Stimulated activated naive B cell treated with anti-CD40 and anti-IgM and Interleukin-4, amounts not matched to agents 10 μg/mL and 1 μg/mL and 100 μg/mL, for 72 hours (primary cell): ENCODE data around the gene C20orf204.

ENCODE experiments used
- ATAC-seq, 2 donors: fragments of 150-1000 bp; cut with Tn5 transposase; replicated peaks; 2 replicates each; pipeline ENCODE4 v1.10.0; 2021; ENCODE audit warnings: moderate library complexity in 1 of 2
- DNase-seq: peaks from one replicate; pipeline ENCODE4 v3.0.0; 2021
- H3K27ac Mint-ChIP-seq: one replicate; pipeline ENCODE4 v1.8.0; 2022; ENCODE audit warnings: mild to moderate bottlenecking, mixed read lengths
- H3K27me3 Mint-ChIP-seq, 2 donors: one replicate each; pipeline ENCODE4 v1.8.0; 2022; ENCODE audit warnings: mixed read lengths in 2 of 2
- H3K36me3 Mint-ChIP-seq, 2 donors: one replicate each; pipeline ENCODE4 v1.8.0; 2022; ENCODE audit warnings: mixed read lengths in 2 of 2, mild to moderate bottlenecking in 1 of 2
- H3K4me1 Mint-ChIP-seq, 2 donors: one replicate each; pipeline ENCODE4 v1.8.0; 2022; ENCODE audit warnings: mixed read lengths in 2 of 2, mild to moderate bottlenecking in 1 of 2
- H3K4me3 Mint-ChIP-seq, 2 donors: one replicate each; pipeline ENCODE4 v1.8.0; 2022; ENCODE audit warnings: mild to moderate bottlenecking in 2 of 2, mixed read lengths in 2 of 2, moderate library complexity in 1 of 2
- H3K9me3 Mint-ChIP-seq, 2 donors: one replicate each; pipeline ENCODE4 v1.8.0; 2022; ENCODE audit warnings: mixed read lengths in 2 of 2, mild to moderate bottlenecking in 1 of 2

The C20orf204 gene

DNA sequence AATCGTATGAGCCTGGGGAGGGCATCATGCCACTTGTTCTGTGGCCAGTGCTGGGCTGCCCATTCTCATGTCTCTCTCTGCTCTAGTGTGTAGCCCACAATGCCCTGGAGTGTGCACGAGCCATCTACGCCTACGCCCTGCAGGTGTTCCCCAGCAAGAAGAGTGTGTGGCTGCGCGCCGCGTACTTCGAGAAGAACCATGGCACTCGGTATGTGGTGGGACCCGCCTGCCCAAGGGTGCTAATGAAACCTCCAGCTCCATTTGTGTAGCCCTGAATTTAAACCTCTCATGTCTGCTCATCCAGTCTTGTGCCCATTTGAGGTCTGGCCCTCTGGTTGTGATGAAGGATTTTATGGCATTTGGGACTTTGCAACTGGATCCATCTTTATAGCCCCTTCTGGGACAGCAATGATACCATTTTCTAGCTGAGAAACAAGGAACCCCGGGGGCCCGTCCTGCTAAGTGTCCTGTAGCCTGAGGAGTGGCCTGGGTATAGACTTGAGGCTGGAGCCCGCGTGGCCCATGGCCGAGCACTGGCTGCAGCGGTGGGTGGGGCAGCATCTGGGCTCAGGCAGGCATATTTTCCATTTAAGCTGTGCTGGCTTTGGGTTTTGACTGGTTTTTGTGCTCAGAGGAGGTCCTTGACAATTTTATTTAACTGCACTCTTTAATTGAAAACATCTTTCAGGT, 13.2 kb upstream of the C20orf204 start:
- Mint-ChIP-seq H3K4me3 (no peak overlapping the region), H3K27me3 (no peaks in the 10 kb centered on the region), H3K36me3 (peaks cover 38 to 66% of the 10 kb centered on the region in 2 donors), H3K9me3 (no peaks in the 10 kb centered on the region), H3K4me1 (no peaks in the 10 kb centered on the region), H3K27ac (no peak overlapping the region)
- DNase-seq (no peak), ATAC-seq (no peak)

DNA sequence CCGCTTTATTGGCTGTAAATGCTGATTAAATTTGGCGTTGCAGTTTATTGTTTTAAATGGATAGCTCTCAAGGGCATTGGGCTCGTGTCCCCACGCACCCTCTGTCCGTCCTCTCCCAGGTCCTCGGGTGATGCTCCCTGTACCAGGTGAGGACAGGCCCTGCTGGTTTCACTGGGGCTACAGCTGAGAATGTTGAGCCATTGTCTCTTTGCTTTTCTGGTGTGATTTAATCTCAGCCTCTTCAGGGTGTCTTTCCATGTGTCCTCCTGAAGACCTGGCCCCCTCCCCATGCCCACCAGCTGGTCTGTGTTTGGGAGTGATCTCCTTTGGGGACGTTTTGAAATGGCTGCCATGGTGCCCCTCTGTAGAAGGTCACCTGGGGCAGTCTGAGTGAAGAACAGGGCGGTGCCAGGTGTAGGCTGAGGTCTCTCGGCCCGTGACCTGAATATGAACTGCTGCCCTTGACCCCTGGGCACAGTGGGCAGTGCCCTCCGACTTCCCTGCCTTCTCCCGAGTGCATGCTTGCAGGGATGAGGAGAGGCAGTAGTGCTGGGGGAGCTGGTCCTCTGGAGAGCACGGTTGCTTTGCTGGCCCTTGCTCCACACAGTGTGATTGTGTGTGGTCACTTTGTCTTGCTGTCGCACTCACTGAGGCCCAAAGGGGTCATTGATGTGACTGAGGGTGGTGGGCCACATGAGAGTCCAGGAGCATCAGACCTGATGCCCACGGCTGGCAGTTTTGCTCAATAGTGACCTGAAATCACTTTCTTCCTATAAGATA, 12.4 kb upstream of the C20orf204 start:
- Mint-ChIP-seq H3K27ac (peak overlapping the region; percentile 31), H3K9me3 (no peaks in the 10 kb centered on the region), H3K27me3 (no peaks in the 10 kb centered on the region), H3K4me1 (no peaks in the 10 kb centered on the region), H3K36me3 (peaks cover 41 to 65% of the 10 kb centered on the region in 2 donors), H3K4me3 (no peak overlapping the region)
- no peak for ATAC-seq
- no peak for DNase-seq

DNA sequence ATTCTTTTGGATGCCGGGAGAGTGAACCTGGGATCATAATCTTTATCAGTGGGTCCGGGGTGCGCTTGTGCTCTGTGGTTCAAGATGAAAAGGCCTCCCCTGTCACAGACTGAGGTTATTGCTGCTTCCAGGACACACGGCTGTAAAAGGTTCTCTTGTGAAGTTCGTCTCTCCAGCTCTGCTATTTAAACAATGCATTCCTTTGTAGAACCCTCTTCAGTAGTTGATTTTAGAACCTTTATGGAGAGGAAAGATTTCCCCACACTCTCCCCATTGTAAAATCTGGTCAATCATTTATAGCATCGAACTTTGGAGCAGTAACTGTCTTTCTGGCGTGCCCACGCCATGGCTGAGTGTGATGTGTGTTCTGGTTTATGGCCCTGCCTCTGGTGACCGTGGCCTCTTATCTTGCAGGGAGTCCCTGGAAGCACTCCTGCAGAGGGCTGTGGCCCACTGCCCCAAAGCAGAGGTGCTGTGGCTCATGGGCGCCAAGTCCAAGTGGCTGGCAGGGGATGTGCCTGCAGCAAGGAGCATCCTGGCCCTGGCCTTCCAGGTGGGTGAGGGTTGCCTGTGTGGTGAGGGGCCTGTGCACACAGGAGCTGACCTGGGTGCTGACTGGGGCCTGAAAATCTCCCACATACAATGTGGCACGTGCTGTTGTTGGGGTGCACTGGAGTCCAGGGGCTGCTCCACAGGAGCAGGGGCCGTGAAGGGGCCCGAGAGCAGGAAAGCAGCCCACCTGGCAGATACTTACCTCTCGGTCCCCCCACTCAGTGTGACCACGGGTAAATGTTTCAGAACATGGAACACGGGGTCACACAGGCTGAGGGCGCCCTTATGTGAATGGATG, 11.6 kb upstream of the C20orf204 start:
- no peaks in the 10 kb centered on the region for H3K4me1 Mint-ChIP-seq
- DNase-seq (no peak), ATAC-seq (no peak)
- no peaks in the 10 kb centered on the region for H3K27me3 Mint-ChIP-seq
- peaks cover 40 to 59% of the 10 kb centered on the region in 2 donors for H3K36me3 Mint-ChIP-seq
- no peak overlapping the region for H3K4me3 Mint-ChIP-seq
- no peak overlapping the region for H3K27ac Mint-ChIP-seq
- H3K9me3 Mint-ChIP-seq: no peaks in the 10 kb centered on the region

DNA sequence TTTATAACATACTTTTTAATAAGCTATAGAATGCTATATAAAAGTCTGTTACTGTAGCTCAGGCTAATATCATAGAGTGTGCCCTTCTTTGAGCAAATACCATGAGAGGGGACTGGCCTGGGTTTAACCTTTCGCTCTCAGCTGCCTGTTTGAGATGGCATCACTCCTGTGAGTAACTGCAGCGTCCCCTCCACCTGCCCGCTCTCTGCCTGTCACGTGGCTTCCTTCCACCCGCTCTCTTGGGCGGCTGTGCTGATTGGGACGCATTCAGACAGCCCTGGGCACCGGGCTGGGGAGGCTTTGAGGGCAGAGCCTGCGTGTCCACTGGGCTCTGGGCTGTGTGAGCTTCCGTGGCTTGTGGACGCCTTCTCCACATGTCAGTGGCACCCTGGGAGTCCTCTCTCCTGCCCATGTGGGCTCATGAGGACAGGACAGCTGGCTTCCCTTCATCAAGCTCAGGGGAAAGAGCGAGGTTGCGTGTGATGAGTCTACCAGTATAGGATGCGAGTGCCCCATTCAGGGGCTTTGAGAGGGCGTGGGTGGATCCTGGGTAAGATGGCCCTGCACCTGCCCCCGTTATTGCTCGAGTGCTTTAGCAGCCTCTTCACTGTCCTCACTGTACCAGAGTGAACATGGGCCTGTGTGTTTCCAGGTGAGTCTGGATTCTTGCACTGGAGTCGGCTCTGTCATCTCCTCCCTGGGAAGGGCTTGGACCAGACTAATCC, 10.7 kb upstream of the C20orf204 start:
- no peak for DNase-seq
- H3K36me3 Mint-ChIP-seq: peaks cover 39 to 60% of the 10 kb centered on the region in 2 donors
- H3K27ac Mint-ChIP-seq: peak overlapping the region; percentile 20
- H3K4me1 Mint-ChIP-seq: no peaks in the 10 kb centered on the region
- no peaks in the 10 kb centered on the region for H3K27me3 Mint-ChIP-seq
- H3K4me3 Mint-ChIP-seq: no peak overlapping the region
- no peak for ATAC-seq
- no peaks in the 10 kb centered on the region for H3K9me3 Mint-ChIP-seq

DNA sequence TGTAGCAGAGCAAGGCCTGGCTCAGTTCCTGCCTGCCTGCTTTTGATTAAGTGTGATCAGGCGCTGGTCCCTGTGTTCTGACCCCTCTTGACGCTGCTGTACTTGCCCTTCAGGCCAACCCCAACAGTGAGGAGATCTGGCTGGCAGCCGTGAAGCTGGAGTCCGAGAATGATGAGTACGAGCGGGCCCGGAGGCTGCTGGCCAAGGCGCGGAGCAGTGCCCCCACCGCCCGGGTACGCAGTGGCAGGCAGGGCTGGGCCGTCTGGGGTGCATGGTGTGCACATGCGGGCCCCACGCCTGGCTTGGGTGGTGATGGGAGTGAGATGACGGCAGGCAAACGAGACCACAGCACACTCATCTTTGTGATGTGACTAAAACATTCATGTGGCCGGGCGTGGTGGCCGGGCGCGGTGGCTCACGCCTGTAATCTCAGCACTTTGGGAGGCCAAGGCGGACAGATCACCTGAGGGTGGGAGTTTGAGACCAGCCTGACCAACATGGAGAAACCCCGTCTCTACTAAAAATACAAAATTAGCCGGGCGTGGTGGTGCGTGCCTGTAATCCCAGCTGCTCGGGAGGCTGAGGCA, 10.1 kb upstream of the C20orf204 start:
- Mint-ChIP-seq H3K27me3 (no peaks in the 10 kb centered on the region), H3K4me1 (no peaks in the 10 kb centered on the region), H3K27ac (peak overlapping the region; percentile 20), H3K9me3 (no peaks in the 10 kb centered on the region), H3K4me3 (no peak overlapping the region), H3K36me3 (peaks cover 46 to 65% of the 10 kb centered on the region in 2 donors)
- ATAC-seq (no peak), DNase-seq (no peak)

DNA sequence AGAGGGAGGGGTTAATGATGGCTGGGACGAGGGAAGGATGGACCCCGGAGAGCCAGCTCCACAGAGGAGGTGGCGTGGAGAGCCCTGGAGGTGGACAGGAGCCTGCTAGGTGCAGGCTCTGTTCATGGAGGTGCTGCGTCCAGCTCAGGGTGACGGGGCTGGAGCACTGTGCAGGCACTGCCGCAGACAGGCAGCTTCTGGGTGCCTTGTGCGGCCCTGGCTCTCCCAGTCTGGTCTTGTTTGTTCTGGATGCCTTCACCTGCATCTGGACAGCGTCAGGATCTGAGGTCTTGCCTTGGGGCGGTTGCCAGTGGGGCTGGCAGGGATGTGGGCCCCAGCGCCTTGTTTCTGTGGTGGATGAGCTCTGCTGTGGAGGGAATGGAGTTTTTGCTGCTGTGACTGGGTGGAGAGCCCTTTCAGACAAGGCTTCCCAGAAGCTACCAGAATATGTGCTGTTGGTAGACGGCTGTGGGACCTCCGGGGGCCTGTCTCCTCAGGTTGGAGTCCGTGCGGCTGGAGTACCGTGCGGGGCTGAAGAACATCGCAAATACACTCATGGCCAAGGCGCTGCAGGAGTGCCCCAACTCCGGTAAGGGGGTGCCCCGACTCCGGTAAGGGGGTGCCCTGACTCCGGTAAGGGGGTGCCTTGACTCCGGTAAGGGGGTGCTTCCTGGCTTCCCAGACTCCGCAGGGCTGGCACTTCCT, 7.8 kb upstream of the C20orf204 start:
- Mint-ChIP-seq H3K4me3 (no peak overlapping the region), H3K9me3 (no peaks in the 10 kb centered on the region), H3K27me3 (no peaks in the 10 kb centered on the region), H3K27ac (peak overlapping the region; percentile 51), H3K4me1 (peaks cover 0 to 5% of the 10 kb centered on the region in 2 donors), H3K36me3 (peaks cover 53 to 71% of the 10 kb centered on the region in 2 donors)
- ATAC-seq (no peak), DNase-seq (no peak)

DNA sequence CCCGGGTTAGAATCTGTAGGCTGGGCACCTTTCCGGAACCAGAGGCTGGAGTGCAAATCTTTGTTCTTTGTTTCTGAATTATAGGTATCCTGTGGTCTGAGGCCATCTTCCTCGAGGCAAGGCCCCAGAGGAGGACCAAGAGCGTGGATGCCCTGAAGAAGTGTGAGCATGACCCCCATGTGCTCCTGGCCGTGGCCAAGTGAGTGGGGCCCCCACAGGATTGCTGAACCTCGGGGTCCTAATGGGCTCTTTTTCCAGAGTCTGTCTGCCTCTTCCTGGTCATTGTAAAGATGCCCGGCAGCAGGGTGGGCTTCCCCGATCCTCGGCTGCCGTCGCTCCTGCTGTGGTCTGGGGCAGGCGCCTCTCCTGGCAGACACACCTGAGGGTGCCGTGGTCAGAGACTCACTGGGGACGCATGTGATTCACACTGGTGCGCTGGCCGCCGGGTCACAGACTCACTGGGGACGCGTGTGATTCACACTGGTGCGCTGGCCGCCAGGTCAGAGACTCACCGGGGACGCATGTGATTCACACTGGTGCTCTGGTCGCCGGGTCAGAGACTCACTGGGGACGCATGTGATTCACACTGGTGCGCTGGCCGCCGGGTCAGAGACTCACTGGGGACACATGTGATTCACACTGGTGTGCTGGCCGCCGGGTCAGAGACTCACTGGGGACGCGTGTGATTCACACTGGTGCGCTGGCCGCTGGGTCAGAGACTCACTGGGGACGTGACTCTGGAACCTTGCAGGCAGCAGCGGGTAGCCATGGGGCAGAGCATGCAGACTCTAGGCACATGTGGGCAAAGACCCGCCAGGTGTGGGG, 6.5 kb upstream of the C20orf204 start:
- H3K9me3 Mint-ChIP-seq: no peaks in the 10 kb centered on the region
- peak overlapping the region; percentile 14 for H3K27ac Mint-ChIP-seq
- peaks cover 4 to 5% of the 10 kb centered on the region in 2 donors for H3K4me1 Mint-ChIP-seq
- ATAC-seq (no peak), DNase-seq (no peak)
- H3K27me3 Mint-ChIP-seq: no peaks in the 10 kb centered on the region
- H3K36me3 Mint-ChIP-seq: peaks cover 48 to 69% of the 10 kb centered on the region in 2 donors
- no peak overlapping the region for H3K4me3 Mint-ChIP-seq

DNA sequence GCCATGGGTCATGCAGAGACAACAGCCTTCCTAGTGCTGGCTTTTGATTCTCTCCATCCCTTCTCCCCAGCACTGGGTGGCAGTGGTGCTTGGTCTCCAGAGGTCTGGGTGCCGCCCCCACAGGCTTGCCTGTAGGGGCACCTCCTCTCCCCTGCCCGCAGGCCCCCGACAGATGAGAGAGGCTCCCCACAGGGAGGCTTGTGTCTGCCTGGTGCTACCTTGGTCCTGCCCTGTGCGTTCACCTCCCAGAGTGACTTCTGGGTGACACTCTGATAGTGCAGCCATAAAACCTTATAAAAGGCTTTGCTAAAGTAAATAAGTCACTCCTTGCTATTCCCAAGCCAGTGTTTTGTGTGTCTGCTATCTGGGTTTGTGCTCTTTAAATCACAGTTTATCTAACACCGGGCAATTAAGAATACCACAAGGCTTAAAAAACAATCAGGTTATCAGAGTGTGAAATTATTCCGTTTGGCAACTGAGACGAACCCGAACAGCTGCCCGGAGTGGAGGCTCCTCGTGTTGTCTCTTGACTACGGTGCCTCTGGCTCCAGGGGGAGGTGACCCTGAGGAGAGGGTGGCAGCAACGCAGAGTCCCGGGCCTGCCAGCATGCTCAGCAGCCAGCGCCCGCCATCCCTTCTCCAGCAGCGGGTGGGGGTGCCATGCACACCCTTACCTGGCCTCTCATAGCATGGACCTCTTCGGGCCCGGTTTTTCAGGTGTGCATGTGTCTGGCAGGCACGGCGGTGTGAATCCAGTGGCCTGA, 5.4 kb upstream of the C20orf204 start:
- no peak for ATAC-seq
- peaks cover 44 to 69% of the 10 kb centered on the region in 2 donors for H3K36me3 Mint-ChIP-seq

DNA sequence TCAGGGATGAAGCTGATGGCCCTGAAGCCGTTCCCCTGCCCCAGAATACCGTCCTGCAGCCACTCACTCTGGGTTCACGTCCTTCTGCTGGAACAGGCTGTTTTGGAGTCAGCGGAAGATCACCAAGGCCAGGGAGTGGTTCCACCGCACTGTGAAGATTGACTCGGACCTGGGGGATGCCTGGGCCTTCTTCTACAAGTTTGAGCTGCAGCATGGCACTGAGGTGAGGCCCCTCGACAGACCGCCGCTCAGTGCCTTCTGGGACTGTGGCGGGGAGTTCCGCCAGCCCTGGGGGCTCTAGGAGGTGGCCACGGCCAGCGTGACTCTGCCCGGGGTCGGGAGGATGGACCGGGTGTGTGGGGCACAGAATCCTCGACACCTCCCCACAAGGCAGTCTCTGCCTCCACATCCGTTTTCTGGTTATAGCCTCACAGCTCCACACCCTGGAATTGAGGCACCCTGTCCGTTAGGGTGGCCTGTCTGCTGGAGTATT, 4.1 kb upstream of the C20orf204 start:
- H3K4me1 Mint-ChIP-seq: peaks cover 10 to 16% of the 10 kb centered on the region in 2 donors
- ATAC-seq (no peak), DNase-seq (no peak)
- peaks cover 0 to 4% of the 10 kb centered on the region in 2 donors for H3K27me3 Mint-ChIP-seq
- no peak overlapping the region for H3K27ac Mint-ChIP-seq
- no peaks in the 10 kb centered on the region for H3K9me3 Mint-ChIP-seq
- peaks cover 39 to 63% of the 10 kb centered on the region in 2 donors for H3K36me3 Mint-ChIP-seq
- H3K4me3 Mint-ChIP-seq: no peak overlapping the region

More for the DNA sequence above, 5.4 kb upstream of the C20orf204 start:
- no peaks in the 10 kb centered on the region for H3K27me3 Mint-ChIP-seq
- H3K9me3 Mint-ChIP-seq: no peaks in the 10 kb centered on the region
- H3K4me1 Mint-ChIP-seq: peaks cover 8 to 10% of the 10 kb centered on the region in 2 donors
- H3K27ac Mint-ChIP-seq: no peak overlapping the region
- no peak for DNase-seq
- H3K4me3 Mint-ChIP-seq: no peak overlapping the region

DNA sequence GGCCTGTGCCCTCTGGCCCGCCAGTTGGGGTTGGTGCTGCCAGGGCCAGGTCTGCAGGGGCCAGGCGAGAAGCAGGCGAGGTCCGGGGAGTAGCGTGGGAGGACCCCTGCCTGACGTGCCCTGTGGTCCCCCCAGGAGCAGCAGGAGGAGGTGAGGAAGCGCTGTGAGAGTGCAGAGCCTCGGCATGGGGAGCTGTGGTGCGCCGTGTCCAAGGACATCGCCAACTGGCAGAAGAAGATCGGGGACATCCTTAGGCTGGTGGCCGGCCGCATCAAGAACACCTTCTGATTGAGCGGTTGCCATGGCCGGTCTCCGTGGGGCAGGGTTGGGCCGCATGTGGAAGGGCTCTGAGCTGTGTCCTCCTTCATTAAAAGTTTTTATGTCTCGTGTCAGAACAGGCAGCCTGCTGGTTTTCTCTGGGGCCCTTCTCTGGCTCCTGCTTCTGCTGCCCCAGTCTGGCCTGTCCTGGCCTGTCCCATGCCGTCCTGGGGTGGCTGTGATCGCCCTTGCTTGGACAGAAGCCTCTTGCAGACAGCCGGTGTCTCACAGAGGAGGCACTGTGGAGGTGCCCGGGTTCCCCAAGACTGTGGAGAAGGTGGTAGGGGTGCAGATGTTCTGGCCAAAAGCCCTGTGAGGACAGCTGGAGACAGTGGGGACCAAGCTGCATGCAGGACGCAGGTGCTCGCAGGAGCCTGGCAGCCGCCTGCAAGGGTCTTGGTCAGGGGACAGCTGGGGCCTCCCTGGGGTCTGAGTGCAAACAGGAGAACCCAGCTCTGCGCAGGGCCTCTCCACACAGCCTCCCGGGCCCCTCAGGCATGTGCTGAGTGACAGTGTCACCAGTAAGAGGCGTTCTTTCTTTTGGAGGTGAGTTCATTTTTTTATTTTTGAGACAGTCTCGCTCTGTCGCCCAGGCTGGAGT, 3.0 kb upstream of the C20orf204 start:
- DNase-seq (no peak), ATAC-seq (no peak)
- H3K4me1 Mint-ChIP-seq: peaks cover 15 to 27% of the 10 kb centered on the region in 2 donors
- H3K4me3 Mint-ChIP-seq: no peak overlapping the region
- peaks cover 32 to 54% of the 10 kb centered on the region in 2 donors for H3K36me3 Mint-ChIP-seq
- H3K27me3 Mint-ChIP-seq: peaks cover 0 to 15% of the 10 kb centered on the region in 2 donors
- H3K9me3 Mint-ChIP-seq: no peaks in the 10 kb centered on the region
- H3K27ac Mint-ChIP-seq: peak overlapping the region; percentile 38

DNA sequence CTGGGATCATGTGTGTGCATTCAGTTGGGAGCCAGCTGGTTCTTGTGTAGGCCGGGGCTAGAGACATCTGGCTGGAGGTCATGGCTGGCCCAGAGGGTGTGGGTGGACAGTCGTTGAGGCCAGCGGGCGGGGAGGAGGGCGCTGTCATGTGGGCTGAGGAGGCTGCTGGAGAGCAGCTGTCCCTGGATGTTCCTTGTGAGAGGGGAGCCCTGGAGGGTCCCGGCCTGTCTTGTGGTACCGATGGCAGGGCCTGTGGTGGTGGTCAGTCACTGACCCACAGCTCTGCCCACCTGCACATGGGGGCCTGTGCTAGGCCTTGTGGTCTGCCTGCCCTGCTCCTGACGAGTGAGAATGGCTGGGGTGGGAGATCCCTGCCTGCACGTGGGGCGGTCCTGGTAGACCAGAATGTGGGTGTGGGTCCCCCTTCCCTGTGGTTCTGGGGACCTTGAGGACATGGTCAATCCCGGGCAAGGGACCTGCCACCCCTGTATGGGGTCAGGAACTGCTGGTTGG, 1.9 kb upstream of the C20orf204 start:
- Mint-ChIP-seq H3K4me3 (no peak overlapping the region), H3K36me3 (peaks cover 29 to 49% of the 10 kb centered on the region in 2 donors), H3K4me1 (peaks cover 15 to 36% of the 10 kb centered on the region in 2 donors), H3K27me3 (peaks cover 0 to 23% of the 10 kb centered on the region in 2 donors), H3K9me3 (no peaks in the 10 kb centered on the region), H3K27ac (peak overlapping the region; percentile 51)
- DNase-seq: no peak
- ATAC-seq: no peak
